ENCODE measurements around the gene TSPO2.
A peak's percentile ranks its signal among the peaks of the same experiment; 100 is the strongest.

TSPO2 gene

GRCh38 chr6:41039060-41039998 is 2.9 kb upstream of the TSPO2 start, which contains the start of gene UNC5CL:
Gene UNC5CL (minus strand): TSS chr6:41039221. CDS start chr6:41035074, 4,147 bp downstream.
- DNase-seq (ENCODE audit: extremely low read depth, low read depth), result no peak
- TF ChIP-seq, protein P1, sequence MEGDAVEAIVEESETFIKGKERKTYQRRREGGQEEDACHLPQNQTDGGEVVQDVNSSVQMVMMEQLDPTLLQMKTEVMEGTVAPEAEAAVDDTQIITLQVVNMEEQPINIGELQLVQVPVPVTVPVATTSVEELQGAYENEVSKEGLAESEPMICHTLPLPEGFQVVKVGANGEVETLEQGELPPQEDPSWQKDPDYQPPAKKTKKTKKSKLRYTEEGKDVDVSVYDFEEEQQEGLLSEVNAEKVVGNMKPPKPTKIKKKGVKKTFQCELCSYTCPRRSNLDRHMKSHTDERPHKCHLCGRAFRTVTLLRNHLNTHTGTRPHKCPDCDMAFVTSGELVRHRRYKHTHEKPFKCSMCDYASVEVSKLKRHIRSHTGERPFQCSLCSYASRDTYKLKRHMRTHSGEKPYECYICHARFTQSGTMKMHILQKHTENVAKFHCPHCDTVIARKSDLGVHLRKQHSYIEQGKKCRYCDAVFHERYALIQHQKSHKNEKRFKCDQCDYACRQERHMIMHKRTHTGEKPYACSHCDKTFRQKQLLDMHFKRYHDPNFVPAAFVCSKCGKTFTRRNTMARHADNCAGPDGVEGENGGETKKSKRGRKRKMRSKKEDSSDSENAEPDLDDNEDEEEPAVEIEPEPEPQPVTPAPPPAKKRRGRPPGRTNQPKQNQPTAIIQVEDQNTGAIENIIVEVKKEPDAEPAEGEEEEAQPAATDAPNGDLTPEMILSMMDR (IDR thresholded peaks at IDR 0.05; ENCODE audit: low read depth, low read length), result peak; percentile 69

DNA sequence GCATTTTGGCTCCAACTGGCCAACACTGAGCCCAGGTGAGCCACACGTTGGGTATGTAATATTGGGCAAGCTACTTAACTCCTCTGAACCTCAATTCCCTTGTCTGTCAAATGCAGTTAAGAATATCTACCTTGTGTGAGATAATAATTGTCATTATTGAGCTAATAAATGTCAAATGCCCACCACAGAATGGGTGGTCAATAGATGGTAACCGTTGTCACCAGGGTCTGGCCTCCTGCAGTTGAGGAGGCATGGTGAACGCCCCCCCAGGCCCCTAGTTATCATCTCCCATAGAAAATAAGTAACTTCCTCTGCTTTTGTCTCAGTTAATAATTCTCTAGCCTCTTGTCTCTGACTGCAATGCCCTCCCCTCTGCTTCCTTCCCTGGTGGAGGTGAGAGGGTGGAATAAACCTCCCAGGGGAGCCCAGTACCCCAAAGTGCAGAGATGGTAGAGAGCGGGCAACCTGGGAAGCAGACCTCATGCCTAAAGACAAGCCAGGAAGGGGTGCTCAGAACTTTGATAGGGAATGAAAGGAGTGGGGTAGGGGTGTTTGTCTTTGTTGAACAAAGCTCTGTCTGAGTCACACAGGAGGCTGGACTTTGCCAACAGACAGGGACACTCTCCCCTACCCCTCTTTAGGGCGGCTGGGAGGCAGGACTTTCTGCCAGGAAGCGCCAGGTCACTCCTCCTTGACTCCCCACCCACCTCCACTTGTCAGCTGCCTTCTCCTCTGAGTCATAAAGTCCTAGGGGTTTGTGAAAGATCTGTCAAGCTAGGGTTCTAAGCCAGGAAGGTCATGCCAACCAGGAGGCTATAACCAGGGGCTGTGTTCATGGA is 1.9 kb upstream of the TSPO2 start:
- no peak for DNase-seq (ENCODE audit: extremely low read depth, low read depth)
- TF ChIP-seq, protein P1 (IDR thresholded peaks at IDR 0.05; ENCODE audit: low read depth, low read length), result no peak

GRCh38 chr6:41040940-41041536 is 1.2 kb upstream of the TSPO2 start:
- no peak for DNase-seq (ENCODE audit: extremely low read depth, low read depth)
- TF ChIP-seq, protein P1 (IDR thresholded peaks at IDR 0.05; ENCODE audit: low read depth, low read length), result no peak

- TF ChIP-seq, protein P1 (IDR thresholded peaks at IDR 0.05; ENCODE audit: low read depth, low read length), result no peak
- no peak for DNase-seq (ENCODE audit: extremely low read depth, low read depth)
Measured at GRCh38 chr6:41043151-41043550, 884 bp downstream of the TSPO2 start.

DNA sequence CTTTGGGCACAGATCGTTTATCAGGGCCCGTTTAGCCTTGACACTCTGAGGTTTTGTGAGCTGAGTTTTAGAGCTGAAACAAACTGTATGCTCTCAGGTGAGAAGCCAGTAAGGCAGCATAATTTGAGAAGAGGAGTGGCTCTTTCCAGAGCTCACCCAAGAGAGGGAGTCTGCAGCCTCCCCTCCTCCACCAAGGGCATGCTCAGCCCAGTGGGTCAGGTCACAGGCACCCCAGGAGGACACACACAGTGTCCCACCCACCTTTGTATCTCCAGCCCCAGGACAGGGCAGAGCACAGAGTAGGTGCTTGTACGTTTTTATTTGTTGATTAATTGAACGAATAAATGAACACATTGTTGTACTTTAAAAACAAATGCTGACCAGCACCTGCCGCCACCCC is 3.4 kb downstream of the TSPO2 start:
- TF ChIP-seq, protein P1 (IDR thresholded peaks at IDR 0.05; ENCODE audit: low read depth, low read length), result no peak
- DNase-seq (ENCODE audit: extremely low read depth, low read depth), result no peak

- DNase-seq (ENCODE audit: extremely low read depth, low read depth), result no peak
- TF ChIP-seq, protein P1 (IDR thresholded peaks at IDR 0.05; ENCODE audit: low read depth, low read length), result no peak
Measured at GRCh38 chr6:41046084-41046483, 3.8 kb downstream of the TSPO2 start.
